ENCODE data around the gene SERPINI1. TPM values are rescaled to one million over a fixed set of nuclear protein-coding genes. Genes with fewer than 3 reads are reported as not detected.
A peak's percentile ranks its signal among the peaks of the same experiment; 100 is the strongest.

SERPINI1 gene
- total RNA-seq, 6 donors from 2014 or later = 0.89 to 7.9 (median 4.5) TPM

DNA sequence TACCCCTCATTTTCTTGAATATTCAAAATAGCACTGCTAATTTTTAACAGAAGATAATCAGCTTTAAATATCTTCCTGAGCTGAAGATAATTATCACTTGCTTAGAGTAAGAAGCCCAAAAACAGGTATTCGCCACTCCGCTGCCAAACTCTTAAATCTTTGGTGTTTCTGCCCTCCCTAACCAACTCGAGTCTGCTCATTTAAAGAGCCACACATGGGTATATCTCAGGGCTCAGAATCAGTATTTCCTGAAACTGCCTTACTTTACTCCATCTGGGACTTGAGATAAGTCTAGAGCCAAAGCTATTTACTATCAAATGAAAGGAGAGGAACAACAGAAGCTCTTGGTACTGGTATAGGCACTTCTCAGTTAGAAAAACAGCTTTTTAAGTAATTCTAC lies 11.6 kb upstream of the SERPINI1 start:
- no peaks in the 10 kb centered on the region for H3K9me3 ChIP-seq
- no peak overlapping the region for H3K4me3 ChIP-seq
- 76 to 79% methylated on average over 3 of the region's 3 CpGs for WGBS, 2 donors
- DNase-seq = no peak
- H3K27me3 ChIP-seq = no peaks in the 10 kb centered on the region
- H3K36me3 ChIP-seq = peaks cover 0 to 19% (median 6%) of the 10 kb centered on the region in 4 donors
- no peak overlapping the region for H3K27ac ChIP-seq
- no peak for ATAC-seq (ENCODE audit: low FRiP score in 2 of 2)
- no peak for TF ChIP-seq POLR2AphosphoS5 (IDR thresholded peaks at IDR 0.05)
- peaks cover 7 to 18% (median 13%) of the 10 kb centered on the region in 4 donors for H3K4me1 ChIP-seq

DNA sequence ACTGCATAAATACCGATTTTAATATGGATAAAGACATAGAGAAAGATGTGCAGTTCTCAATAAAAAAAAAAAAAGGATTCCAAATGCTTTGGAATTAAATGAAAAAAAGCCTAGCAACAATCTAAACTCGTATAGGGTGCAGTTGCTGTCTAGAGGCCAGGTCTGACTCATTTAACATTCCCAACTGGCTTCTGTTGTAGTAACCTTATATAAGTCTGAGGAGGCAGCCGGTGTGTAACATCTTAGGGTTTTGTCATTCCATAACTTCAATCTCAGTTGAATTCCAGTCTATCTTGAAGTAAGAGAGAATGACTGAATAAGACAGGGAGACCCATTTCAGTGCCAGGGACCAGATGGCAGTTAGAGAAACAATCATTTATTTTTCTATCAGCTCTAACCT lies 7.3 kb upstream of the SERPINI1 start:
- no peak for DNase-seq
- 72 to 80% methylated on average over 3 of the region's 3 CpGs for WGBS, 2 donors
- no peak for ATAC-seq (ENCODE audit: low FRiP score in 2 of 2)
- Histone ChIP-seq H3K4me3 (no peak overlapping the region), H3K9me3 (no peaks in the 10 kb centered on the region), H3K36me3 (peaks cover 0 to 3% (median 0%) of the 10 kb centered on the region in 4 donors), H3K4me1 (peaks cover 25 to 41% (median 35%) of the 10 kb centered on the region in 4 donors), H3K27me3 (no peaks in the 10 kb centered on the region), H3K27ac (no peak overlapping the region)
- TF ChIP-seq, protein P1, sequence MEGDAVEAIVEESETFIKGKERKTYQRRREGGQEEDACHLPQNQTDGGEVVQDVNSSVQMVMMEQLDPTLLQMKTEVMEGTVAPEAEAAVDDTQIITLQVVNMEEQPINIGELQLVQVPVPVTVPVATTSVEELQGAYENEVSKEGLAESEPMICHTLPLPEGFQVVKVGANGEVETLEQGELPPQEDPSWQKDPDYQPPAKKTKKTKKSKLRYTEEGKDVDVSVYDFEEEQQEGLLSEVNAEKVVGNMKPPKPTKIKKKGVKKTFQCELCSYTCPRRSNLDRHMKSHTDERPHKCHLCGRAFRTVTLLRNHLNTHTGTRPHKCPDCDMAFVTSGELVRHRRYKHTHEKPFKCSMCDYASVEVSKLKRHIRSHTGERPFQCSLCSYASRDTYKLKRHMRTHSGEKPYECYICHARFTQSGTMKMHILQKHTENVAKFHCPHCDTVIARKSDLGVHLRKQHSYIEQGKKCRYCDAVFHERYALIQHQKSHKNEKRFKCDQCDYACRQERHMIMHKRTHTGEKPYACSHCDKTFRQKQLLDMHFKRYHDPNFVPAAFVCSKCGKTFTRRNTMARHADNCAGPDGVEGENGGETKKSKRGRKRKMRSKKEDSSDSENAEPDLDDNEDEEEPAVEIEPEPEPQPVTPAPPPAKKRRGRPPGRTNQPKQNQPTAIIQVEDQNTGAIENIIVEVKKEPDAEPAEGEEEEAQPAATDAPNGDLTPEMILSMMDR (IDR thresholded peaks at IDR 0.05) = no peak
- TF ChIP-seq EP300 (IDR thresholded peaks at IDR 0.05) = no peak
- TF ChIP-seq POLR2A (IDR thresholded peaks at IDR 0.05) = no peak

DNA sequence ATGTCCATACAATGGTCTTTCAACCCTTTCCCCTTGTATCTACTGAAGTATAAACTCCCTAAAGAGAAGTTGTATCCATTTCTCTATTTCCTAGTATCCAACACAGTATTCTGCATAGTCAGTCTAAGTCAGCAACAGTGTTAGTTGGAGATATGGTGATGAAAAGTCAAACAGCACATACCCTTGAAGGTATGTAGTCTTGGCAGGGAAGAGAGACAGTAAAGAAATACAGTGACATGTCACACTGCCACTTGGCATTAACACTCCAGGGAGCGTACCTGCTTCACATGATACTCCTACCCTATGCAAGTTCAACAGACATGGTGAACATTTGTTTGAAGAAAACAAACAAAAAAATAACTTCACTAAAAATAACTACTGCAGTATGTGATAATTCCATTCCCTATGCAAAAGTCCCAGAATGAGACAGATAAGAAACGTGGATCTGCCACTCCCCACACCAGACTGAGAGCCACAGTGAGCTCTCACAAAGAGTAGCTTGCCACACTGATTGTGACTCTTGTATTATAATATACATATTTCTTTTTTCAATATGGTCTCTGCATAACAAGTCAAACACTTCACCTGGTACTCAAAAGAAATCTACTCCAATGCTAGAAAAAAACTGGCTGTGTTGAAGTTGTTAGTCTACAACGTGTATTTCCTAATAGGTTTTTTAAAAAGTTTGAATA lies 6.7 kb upstream of the SERPINI1 start:
- ATAC-seq (ENCODE audit: low FRiP score in 2 of 2) = peak in 1 of 2 donors; percentile 40
- TF ChIP-seq, protein P1 (IDR thresholded peaks at IDR 0.05) = no peak
- Histone ChIP-seq H3K36me3 (peaks cover 0 to 3% (median 0%) of the 10 kb centered on the region in 4 donors), H3K9me3 (no peaks in the 10 kb centered on the region), H3K4me3 (no peak overlapping the region), H3K27ac (no peak overlapping the region), H3K27me3 (no peaks in the 10 kb centered on the region), H3K4me1 (peaks cover 31 to 47% (median 41%) of the 10 kb centered on the region in 4 donors)
- DNase-seq = no peak
- 52 to 68% methylated on average over 3 of the region's 3 CpGs for WGBS, 2 donors

DNA sequence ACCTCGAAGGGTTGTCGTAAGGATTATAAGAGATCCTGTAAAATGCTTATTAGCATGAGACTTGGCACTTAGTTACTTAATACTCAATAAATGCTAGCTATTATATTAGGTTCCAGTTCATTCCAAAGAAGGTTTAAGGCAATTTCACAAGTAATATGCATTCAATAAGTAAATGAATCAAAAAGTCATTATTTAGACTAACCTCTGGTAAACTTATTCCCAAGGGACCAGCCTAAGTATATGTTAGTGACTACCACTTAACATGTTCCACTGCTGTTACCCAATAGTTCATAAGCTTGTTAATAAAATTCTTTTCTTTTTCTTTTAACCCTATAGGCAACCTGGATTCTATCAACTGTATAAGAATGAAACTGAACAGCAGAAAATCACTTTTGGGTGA lies 5.9 kb upstream of the SERPINI1 start:
- ATAC-seq (ENCODE audit: low FRiP score in 2 of 2) = no peak
- TF ChIP-seq POLR2A (IDR thresholded peaks at IDR 0.05) (no peak), POLR2AphosphoS5 (IDR thresholded peaks at IDR 0.05) (no peak), EP300 (IDR thresholded peaks at IDR 0.05) (no peak)
- TF ChIP-seq, protein P1 (IDR thresholded peaks at IDR 0.05) = no peak
- H3K9me3 ChIP-seq = no peaks in the 10 kb centered on the region
- H3K4me1 ChIP-seq = peaks cover 33 to 50% (median 41%) of the 10 kb centered on the region in 4 donors
- no peak overlapping the region for H3K27ac ChIP-seq
- no peaks in the 10 kb centered on the region for H3K27me3 ChIP-seq
- no peak overlapping the region for H3K4me3 ChIP-seq
- 71 to 73% methylated on average over 2 of the region's 2 CpGs for WGBS, 2 donors
- H3K36me3 ChIP-seq = no peaks in the 10 kb centered on the region
- DNase-seq = no peak

DNA sequence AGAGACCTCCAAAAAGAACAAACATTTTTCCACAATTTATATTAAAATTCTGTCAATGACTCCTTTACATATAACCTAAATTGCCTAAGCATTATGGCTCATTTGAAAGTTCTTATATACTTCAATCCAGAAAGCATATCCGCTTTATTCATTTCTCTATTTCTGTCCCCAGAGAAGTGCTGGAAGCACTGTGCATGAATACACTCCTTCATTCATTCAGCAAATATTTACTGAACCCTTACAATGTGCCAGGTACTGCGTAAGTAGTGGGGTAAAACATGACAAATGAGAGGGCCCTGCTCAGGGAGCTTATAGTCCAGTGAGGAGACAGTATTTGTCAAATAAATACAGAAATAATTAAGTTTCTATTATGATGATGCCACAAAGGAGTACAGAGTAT lies 4.1 kb upstream of the SERPINI1 start:
- DNase-seq (no peak), ATAC-seq (ENCODE audit: low FRiP score in 2 of 2) (no peak)
- Histone ChIP-seq H3K9me3 (no peaks in the 10 kb centered on the region), H3K4me1 (peaks cover 40 to 55% (median 46%) of the 10 kb centered on the region in 4 donors), H3K27ac (no peak overlapping the region), H3K36me3 (no peaks in the 10 kb centered on the region), H3K27me3 (peaks cover 0 to 3% (median 0%) of the 10 kb centered on the region in 4 donors), H3K4me3 (no peak overlapping the region)
- TF ChIP-seq EP300 (IDR thresholded peaks at IDR 0.05) (no peak), POLR2AphosphoS5 (IDR thresholded peaks at IDR 0.05) (no peak), POLR2A (IDR thresholded peaks at IDR 0.05) (no peak)
- TF ChIP-seq, protein P1 (IDR thresholded peaks at IDR 0.05) = no peak
- 87 to 95% methylated on average over 2 of the region's 2 CpGs for WGBS, 2 donors
